ENCODE measurements around the gene KCNAB2.

GRCh38 chr1:6024376-6024775, 21.3 kb upstream of the KCNAB2 start:
- TF ChIP-seq CTCF (conservative IDR thresholded peaks at IDR 0.05; ENCODE audit: low read depth, low read length) = no peak
- no peak for TF ChIP-seq EZH2phosphoT487 (IDR thresholded peaks at IDR 0.05; ENCODE audit: borderline replicate concordance, low read length)
